Neural progenitor cell (in vitro differentiated cells): ENCODE measurements around the gene MFSD12.

ENCODE experiments used
- CTCF ChIP-seq: fragments of 200-600 bp; sonication (generic); IDR thresholded peaks from 2 replicates; pipeline ENCODE4 v1.5.1; 2017; ENCODE audit warnings: antibody characterized with exemption, mild to moderate bottlenecking
- EZH2 ChIP-seq: fragments of 200-600 bp; sonication (generic); IDR thresholded peaks from 2 replicates; pipeline ENCODE4 v1.6.1; 2017; ENCODE audit warnings: antibody characterized with exemption, mild to moderate bottlenecking, moderate library complexity
- EZH2phosphoT487 ChIP-seq: fragments of 200-600 bp; sonication (generic); IDR thresholded peaks from 2 replicates; pipeline ENCODE4 v1.6.1; 2017; ENCODE audit warnings: antibody characterized with exemption

- TF ChIP-seq CTCF: no peak
- no peak for TF ChIP-seq EZH2phosphoT487
- TF ChIP-seq EZH2: no peak
Observed at GRCh38 chr19:3578390-3578789, 21.0 kb upstream of the MFSD12 start.
